Measurements from ENCODE around the gene NTRK1.
A peak's percentile ranks its signal among the peaks of the same experiment; 100 is the strongest.

Gene NTRK1

GRCh38 chr1:156886583-156887281 is 26.1 kb downstream of the NTRK1 start:
- no peak for TF ChIP-seq CTCF (IDR thresholded peaks at IDR 0.05; ENCODE audit: low read depth, low read length)
- H3K4me3 ChIP-seq (ENCODE audit: low read depth, low read length) = no peak overlapping the region

GRCh38 chr1:156887317-156887716 is 26.7 kb downstream of the NTRK1 start:
- TF ChIP-seq CTCF (IDR thresholded peaks at IDR 0.05; ENCODE audit: low read depth, low read length) = no peak
- H3K4me3 ChIP-seq (ENCODE audit: low read depth, low read length) = no peak overlapping the region

- H3K4me3 ChIP-seq (ENCODE audit: low read depth, low read length) = no peak overlapping the region
- no peak for TF ChIP-seq CTCF (IDR thresholded peaks at IDR 0.05; ENCODE audit: low read depth, low read length)
Observed at GRCh38 chr1:156887734-156888133, 27.1 kb downstream of the NTRK1 start.

GRCh38 chr1:156889802-156890580 is 29.3 kb downstream of the NTRK1 start:
- TF ChIP-seq CTCF (IDR thresholded peaks at IDR 0.05; ENCODE audit: low read depth, low read length) = peak; percentile 76
- H3K4me3 ChIP-seq (ENCODE audit: low read depth, low read length) = no peak overlapping the region

GRCh38 chr1:156892190-156893047 is 31.8 kb downstream of the NTRK1 start:
- H3K4me3 ChIP-seq (ENCODE audit: low read depth, low read length) = peak overlapping the region; percentile 80

More at GRCh38 chr1:156892190-156893047, 31.8 kb downstream of the NTRK1 start:
- peak; percentile 75 for TF ChIP-seq CTCF (IDR thresholded peaks at IDR 0.05; ENCODE audit: low read depth, low read length)
